HK-2 (cell line): ENCODE results near the gene LAMA2.

Experiments
- DNase-seq: peaks from one replicate; pipeline ENCODE4 v3.0.0-alpha.2; 2018; ENCODE audit not compliant: unreplicated experiment

LAMA2 gene

DNA sequence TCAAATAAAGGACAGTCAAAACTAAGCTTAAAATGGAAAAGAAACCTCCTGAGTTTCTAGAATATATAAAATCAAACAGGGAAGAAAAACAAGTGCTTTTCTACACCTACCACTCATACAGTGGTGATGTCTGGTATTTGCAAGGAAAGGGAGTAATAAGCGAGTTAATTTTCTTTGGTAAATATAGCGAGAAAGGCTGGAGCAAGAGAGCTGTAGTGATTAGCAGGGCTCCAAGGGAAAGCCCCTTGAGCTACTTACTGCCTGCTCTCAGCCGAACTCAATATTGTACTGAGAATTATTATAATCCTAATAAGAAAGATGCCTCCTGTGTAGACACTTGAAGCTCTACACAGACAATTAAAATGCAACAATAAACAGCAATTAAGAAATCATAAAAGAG lies 296.3 kb downstream of the LAMA2 start:
- DNase-seq: no peak

DNA sequence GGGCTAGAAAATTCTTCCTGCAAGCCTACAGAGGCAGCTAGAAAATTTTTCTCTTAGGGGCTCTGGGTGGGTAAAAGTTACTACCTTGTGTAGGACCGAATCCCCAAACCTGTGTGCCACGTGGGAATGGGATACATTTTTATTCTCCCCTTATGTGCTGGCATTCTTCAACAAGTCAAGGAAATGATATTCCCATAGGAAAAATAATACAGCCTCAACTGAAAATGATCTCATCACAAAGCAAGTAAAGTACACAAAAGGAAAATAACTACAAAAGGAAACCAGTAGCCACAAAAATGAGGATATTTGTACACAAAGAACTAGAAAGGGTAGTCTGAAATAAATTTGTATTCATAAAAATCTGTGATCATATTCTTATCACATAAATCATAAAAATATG lies 298.1 kb downstream of the LAMA2 start:
- DNase-seq: no peak

DNA sequence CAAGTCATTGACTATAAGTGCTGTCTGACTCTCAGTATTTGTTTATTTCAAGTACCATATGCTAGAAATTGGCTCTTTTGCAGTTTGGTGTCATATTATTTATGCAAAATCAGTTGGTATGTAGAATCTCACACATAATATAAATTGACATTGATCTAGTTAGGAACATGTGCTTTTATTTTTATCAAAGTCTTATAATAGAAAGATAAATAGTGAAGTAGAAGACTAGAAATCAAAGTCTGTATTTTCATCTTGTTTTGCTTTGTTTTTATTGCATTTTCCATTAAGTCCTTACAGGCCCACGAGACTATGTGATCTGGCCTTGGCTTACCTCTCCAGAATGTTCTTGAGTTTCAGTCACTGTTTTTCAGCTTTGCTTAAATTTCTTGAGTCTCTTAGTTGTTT lies 300.3 kb downstream of the LAMA2 start:
- no peak for DNase-seq

DNA sequence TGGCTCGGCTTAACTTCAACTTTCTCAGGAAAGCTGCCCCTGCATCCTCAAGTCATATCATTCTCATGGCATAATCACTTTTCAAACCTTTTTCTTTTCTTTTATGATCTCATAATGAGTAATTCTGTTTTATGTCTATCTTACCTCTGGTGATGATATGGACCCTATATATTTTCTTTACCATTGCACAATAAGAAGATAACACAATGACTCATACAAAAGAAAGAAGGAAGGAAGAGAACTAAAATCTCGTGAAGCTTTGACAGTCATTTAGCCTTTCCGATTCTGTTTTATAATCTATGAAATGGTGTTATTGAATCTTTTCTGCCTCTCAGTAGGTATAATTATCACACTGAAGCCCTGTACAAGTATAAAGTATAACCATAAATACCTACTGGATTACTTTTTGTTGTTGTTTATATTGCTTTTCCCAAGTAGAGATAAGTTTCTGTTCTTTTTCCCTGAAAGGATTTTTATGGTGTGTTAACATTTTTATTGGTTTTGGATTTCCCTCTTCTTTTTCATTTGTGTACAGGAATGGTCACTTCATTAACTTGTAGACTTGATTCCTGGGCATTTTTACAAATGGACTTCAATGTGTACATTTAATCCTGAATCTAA lies 300.9 kb downstream of the LAMA2 start:
- DNase-seq: no peak

DNA sequence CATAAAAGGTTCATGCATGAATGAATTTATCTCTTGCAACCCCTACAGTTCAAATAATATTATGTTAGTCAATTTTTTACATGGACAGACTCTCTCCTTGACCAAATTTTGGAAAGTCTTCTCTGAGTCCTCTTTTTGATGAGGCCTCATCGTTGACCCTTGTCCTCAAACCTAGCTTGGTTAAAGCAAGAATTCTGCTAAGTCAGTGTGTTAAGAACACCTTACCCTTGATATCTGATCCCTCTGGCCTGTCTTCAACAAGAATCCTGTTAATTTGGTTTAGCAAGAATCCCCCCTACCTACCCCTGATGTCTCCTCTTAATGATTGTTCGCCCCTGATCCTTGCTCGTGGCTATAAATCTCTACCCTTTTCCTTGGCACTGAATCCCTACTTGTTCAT lies 301.4 kb downstream of the LAMA2 start:
- DNase-seq: no peak

DNA sequence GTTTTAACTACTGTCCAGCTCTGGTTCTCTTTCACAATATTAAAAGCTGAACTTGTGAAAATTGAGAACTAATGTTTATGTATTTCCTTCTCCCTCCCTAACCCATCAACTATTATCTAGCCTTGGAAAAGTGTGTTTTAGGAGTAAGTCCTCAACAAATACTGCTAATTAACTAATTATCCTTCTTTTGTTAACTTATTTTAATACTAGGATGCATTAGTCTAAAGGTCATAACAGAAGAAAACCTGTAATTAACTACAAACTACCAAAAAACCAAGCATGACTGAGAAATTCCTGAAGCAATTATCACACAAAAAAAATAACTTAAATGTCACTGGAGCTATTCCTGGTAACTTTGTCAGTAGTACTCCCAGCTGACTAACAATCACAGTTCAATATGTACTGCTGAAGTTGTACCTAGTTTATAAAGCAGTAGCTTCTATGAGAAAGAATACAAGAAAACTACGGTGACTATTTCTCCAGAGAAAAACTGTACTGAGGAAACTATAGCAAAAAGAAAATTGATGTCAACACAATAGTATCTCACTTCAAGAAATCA lies 301.9 kb downstream of the LAMA2 start:
- no peak for DNase-seq

DNA sequence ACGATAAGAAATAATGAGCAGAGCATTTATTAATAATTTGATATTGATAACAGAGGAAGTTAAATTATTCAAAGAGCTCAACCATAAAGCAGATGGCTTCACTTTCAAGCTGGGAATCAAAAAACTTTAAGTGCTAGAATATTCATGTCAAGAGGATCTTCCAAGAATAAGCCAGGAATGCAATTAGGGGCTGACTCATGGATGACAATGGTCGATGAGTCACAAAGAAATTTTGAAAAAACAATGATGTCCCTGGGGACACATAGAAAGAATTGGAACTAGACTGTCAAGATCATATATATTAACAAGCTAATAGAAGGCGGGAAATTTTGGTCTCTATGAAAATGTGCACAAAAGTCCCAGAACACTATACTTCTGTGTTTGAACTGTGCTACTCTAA lies 304.1 kb downstream of the LAMA2 start:
- DNase-seq: no peak

DNA sequence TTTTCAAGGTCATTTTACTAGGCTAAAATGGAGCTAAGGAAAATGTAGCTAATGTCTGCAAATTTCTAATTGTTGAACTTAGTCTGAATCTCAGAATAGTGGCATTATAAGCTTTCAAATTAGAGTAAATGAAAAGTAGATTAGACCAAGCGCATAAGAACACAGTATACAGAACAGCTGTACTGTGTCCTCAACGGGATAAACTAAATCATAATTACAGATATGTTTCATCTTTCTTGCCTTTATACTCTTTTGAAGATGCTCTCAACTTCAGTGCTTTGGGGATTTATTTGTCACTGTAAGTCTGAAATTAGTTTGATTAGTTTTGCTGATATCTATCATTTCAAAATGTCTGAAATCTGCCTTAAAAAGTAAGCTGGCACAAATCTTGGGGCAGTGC lies 305.4 kb downstream of the LAMA2 start:
- DNase-seq: no peak

DNA sequence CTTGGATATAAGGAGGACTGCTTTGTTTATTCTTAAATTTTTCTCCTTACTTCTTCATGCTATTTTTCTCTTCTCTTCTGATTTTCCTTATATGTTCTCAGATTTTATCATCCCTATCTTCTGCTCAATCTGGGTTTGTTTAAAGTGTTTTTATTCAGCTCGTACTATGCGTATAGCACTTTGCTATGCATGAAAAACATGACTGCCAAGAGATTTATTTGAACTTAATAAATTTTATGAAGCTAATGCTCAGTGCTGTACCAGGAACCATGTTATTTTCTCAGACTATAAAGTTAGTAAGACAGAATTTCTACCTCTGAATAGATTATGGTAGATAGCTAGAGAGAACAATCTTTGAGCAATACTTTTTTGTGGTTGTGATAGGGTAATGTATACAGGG lies 305.9 kb downstream of the LAMA2 start:
- no peak for DNase-seq

DNA sequence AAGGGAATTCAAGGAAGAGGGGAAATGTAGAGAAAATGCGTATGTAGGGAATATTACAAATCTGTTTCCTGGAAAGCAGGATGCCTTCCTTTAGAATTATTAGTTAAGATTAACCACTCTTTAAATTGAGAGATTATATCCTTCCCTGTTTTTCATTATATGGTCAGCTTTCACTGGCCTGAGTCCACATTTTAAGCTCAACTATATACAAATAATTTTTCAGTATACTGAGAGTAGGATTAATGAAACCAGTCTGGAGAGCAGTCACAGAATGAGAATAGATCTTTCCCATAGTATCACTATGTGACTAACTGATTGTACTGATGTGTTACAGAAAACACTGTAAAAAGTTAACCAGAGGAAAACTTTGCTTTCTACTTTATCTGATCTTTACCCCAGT lies 306.3 kb downstream of the LAMA2 start:
- DNase-seq: no peak

DNA sequence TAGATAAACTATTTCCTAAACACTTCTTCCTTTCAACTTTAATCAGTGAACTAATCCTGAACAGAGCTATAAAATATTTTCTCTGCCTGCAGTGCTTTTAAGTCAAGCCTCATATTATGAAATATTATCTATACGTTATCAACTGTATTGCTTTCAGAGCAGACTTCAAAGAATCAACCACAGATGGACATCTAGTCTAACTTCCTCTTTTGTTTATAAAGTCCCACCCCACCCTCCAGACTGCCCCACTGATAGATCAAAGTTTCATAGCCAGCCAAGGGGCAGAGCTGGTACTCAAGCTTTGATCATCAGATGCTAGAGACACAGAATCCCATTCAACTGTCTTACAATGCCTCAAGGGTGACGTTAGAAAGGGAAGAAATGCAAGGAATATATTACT lies 308.3 kb downstream of the LAMA2 start:
- no peak for DNase-seq

DNA sequence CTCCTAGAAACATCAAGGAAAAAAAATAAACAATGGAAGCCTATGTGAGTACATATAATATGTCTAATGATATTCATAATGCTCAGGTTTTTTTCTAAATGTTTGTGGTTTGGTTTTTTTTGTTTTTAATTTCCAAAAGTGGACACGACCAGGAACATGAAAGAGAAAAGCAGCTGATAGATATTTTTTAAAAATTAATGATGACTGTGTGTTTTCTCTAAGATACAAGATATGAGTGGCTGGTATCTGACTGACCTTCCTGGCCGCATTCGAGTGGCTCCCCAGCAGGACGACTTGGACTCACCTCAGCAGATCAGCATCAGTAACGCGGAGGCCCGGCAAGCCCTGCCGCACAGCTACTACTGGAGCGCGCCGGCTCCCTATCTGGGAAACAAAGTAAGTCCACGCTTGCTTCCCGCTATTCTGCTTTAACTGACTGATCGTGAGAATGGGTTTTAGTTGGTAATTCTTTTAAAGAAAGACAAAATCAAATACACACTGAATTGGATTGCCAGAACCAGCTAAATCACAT lies 309.6 kb downstream of the LAMA2 start:
- DNase-seq: no peak

DNA sequence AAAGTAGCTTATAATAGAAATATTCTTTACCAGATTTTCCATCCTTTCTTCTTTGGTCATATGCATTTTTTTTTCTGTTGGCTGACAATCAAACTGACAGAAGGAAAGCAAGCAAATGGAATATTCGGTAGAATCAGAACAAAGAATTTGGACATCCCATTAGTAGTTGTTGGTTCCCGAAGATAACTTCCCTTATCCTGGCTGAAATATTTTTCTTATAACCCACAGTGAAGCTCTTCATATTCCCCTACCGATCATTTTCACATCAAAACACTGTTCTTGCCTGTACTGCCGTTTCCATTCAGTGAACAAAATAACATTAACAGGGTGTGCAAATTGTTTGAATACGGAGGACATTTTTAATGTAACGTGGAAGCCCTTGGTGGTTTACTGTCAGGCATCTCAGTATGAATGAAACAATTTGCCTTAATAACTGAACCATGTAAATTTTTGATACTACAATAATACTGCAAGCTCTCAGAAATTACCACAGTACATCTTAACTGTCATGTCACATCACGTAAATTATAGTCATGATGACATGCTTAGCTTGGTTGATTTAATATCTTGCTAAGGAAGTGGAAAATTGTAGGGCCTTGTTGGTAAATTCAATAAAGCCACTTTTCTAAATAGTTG lies 311.5 kb downstream of the LAMA2 start:
- no peak for DNase-seq

DNA sequence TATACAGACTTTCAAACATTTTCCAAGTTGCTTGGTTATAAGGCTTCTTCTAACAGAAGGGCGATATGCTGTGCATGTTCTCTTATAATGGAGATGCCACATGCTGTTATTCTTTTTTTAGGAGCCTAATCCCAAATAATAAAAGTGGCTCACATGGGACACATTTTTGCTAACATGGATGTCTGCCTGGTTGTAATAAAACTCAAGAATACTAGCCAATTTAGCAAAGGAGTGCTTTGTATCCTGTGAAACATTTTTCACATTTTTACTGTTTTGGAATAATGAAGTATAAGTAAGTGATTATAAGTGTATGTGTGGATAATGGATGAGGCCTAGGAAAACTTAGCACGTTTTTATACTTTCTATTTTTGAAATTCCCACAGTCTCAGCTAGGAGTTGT lies 312.2 kb downstream of the LAMA2 start:
- DNase-seq: no peak

DNA sequence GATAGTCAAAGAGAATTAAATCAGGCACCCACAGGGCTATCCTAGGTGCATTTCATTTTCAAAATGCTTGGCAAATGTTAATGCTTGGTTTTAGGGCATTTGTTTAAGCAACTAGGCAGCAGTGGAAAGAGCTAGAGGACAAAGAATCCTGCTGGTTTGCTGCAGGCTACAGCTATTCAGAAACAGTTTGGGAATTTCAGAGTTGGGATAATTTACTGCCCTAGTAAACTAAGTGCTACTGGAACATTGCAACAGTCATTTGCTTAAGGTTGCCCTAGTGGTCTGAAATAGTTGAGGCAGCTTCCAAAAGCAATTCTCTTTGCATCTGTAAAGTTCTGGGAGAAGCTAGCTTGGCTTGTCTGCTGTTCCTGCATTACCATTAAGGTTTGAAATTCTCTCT lies 312.7 kb downstream of the LAMA2 start:
- DNase-seq: no peak

DNA sequence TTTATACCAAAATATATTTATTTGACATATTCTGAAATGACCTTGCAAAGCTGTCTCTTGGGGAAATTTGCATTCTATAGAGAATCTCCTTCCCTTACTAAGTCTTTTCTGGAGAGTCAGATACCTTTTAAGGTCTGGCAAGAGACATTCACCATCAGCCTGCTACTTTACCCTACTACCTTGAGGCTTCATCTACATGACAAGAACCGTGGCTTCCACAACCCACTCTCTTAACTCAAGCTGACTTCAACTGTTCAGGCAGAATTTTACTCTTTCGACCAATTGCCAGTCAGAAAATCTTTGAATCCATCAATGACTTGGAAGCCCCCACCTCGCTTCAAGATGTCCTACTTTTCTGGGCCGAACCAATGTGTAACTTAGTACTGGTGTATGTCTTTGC lies 314.2 kb downstream of the LAMA2 start:
- no peak for DNase-seq

DNA sequence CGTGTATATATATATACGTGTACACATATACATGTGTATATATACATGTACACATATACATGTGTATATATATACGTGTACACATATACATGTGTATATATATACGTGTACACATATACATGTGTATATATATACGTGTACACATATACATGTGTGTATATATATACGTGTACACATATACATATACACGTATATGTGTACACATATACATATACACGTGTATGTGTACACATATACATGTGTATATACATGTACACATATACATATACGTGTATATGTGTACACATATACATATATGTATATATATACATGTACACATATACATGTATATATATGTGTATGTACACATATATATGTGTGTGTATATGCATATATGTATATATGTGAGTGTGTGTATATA lies 317.2 kb downstream of the LAMA2 start:
- DNase-seq: no peak

DNA sequence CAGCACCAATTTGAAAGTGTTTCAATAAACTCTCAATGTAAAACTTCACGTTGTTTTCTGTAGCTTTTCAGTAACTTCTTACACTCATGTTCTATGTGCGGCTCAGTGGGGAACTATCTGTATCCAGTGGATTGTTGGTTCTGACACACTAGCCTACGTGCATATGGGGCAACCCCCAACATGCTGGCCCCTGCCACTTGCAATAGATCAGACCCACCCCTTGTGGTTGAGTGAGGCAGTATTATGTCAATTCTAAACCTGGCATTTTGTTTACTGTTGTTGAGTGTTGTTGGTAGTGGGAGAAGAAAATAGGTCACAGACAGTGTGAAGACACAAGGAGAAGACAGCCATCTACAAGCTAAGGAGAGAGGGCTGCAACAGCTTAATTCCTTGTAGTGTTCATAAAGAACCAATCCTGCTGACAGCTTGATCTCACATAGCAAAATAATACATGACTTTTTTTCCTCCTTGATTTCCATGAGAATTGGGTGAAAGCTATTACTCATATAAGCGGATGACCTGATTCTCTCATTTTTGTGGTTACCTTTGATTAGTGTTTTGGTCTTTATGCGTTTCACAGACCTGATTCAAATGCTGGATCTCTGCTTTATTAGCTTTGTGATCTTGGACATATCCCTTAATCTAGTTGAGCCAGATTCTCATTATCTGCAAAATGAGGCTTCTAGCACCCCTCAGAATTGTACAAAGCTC lies 320.4 kb downstream of the LAMA2 start:
- DNase-seq: no peak

DNA sequence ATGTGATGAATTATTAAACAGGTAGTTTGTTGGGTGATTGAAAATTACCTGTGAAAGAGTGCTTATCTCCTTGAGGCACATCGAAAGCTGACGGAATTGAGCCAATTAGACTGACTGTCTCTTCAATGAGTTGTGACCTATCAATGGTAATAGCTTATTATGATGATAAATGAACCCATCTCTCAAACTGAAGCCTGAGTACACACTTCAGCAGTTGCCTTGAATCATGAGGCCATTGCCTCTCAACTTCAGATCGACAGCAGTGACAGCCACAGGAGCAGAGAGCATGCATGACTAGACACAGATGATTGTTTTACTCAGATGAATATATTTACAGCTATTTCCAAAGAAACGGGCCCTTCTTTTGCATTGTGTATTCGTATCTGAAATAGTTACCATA lies 323.9 kb downstream of the LAMA2 start:
- no peak for DNase-seq

DNA sequence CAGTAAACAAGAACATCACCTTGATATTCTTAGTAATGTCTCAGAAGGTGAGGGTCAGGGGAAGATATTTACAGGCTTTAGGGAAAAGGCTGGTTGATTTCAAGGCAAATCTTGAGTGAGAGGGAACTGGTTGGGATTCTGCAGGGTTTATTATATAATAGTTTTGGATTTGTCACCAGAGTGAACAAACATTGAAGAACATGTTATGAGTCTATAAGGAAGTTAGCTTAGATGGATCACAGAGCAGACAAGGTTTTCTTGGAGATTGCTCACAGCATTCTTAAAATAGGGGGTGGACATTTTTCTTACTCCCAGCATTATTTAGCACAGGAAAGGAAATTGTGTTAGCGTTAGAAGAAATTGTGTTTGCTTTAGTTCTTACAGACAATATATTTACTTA lies 324.9 kb downstream of the LAMA2 start:
- DNase-seq: no peak

DNA sequence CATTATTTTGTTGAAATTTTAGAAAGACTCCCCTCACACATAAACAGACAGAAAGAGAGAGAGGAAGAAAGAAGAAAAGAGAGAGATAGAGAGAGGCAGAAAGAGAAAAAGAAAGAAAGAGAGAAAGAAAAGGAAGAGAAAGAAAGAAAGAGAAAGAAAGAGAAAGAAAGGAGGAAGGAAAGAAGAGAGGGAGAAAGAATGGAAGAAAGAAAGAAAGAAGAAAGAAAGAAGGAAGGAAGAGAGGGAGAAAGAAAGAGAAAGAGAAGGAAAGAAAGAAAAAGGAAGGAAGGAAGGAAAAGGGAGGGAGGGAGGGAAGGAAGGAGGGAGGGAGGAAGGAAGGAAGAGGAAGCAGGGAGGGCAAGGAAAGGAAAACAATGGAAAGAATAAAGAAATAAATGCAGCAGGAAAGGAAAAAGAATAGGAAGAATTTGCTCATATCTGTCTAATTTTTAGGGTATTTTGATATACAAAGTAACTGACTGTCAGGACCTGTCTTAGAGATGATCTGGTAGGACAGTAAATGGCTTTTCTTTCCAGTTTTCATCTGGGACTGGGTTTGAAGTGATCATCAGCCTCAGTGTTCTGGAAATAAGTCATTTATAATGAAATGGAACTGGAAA lies 325.6 kb downstream of the LAMA2 start:
- no peak for DNase-seq

DNA sequence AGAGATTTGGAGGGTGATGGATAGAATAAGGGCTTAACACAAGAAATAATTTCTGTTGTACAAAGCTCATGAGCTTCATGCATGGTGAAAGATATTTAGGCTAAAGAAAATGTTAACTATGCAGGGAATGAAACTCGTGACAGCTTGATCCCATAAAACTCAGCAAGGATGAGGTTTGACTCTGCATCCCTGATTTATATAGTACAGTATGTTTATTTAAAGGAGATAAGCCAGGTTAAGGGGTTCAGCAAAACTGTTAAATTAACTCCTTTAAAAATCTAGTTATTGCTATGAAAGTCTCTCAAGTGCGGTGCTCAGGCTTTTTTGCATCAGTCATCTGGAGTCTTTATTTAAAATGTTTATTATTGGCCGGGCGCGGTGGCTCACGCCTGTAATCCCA lies 326.4 kb downstream of the LAMA2 start:
- DNase-seq: no peak

DNA sequence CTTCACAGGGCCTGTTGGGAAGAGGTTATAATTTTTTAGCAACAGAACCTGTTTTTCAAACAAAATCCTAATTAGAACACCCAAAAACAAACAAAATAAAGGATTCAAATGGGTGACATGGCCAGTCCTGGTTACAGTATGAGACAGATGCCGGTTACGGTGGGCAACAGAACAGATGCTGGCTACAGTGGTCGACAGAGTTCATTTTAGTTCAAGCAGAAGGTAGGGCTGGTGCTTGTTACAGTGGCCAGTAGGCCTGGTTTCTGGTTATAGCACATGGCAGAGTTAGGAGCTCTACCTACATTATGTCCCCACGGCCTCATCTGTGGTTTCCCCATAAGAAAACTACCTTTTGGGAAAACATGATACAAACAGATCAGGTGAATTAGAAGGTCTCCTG lies 327.7 kb downstream of the LAMA2 start:
- no peak for DNase-seq
